ENCODE data around the gene PPRC1.
A peak's percentile ranks its signal among the peaks of the same experiment; 100 is the strongest.

Gene PPRC1

GRCh38 chr10:102119417-102120141, 13.3 kb upstream of the PPRC1 start:
- peak; percentile 30 for DNase-seq

- DNase-seq: peak; percentile 43
These were observed 12.5 kb upstream of the PPRC1 start, which contains the start of gene LDB1 for GRCh38 chr10:102120142-102120990. LDB1 (minus strand) TSS chr10:102120368; CDS start chr10:102120110, 258 bp downstream.

- no peak for DNase-seq
These were observed 11.7 kb upstream of the PPRC1 start for GRCh38 chr10:102120991-102121738.

- no peak for DNase-seq
These were observed 11.0 kb upstream of the PPRC1 start for GRCh38 chr10:102121739-102122372.

GRCh38 chr10:102122450-102122849, 10.4 kb upstream of the PPRC1 start:
- DNase-seq: no peak

GRCh38 chr10:102123223-102123622, 9.6 kb upstream of the PPRC1 start:
- DNase-seq: no peak

GRCh38 chr10:102131286-102132170, 1.3 kb upstream of the PPRC1 start:
- no peak for DNase-seq

- no peak for DNase-seq
These were observed 662 bp upstream of the PPRC1 start for GRCh38 chr10:102132193-102132562.

- DNase-seq: peak; percentile 28
These were observed 744 bp downstream of the PPRC1 start for GRCh38 chr10:102133373-102134195.

GRCh38 chr10:102134416-102134815, 1.6 kb downstream of the PPRC1 start:
- no peak for DNase-seq

- DNase-seq: no peak
These were observed 3.2 kb downstream of the PPRC1 start for GRCh38 chr10:102135956-102136526.

GRCh38 chr10:102139281-102140110, 6.7 kb downstream of the PPRC1 start:
- no peak for DNase-seq

- no peak for DNase-seq
These were observed 7.4 kb downstream of the PPRC1 start for GRCh38 chr10:102140218-102140617.

- no peak for DNase-seq
These were observed 8.2 kb downstream of the PPRC1 start for GRCh38 chr10:102140913-102141540.

GRCh38 chr10:102141583-102142107, 8.8 kb downstream of the PPRC1 start:
- no peak for DNase-seq

- DNase-seq: no peak
These were observed 14.2 kb downstream of the PPRC1 start for GRCh38 chr10:102146971-102147428.

- DNase-seq: no peak
These were observed 14.7 kb downstream of the PPRC1 start for GRCh38 chr10:102147561-102147960.

GRCh38 chr10:102148275-102148674, 15.4 kb downstream of the PPRC1 start:
- no peak for DNase-seq

All from NCI-H1694 treated with DMSO at 0.1 percent for 48 hours (cell line).